Esophagus squamous epithelium (tissue), 5 donors: ENCODE data around the gene OTOS. TPM values are rescaled to one million over a fixed set of nuclear protein-coding genes. Genes with fewer than 3 reads are reported as not detected.

Experiments
- DNase-seq: peaks from one replicate; lab custom pipeline; 2025; lab: John Stamatoyannopoulos, UW
- H3K27ac ChIP-seq, 4 donors: fragments of 200-600 bp; sonication (generic); one replicate each; pipeline ENCODE4 v1.5.1; 2016 to 2019; ENCODE audit warnings: mild to moderate bottlenecking in 1 of 4
- H3K27me3 ChIP-seq, 4 donors: fragments of 200-600 bp; sonication (generic); 1 replicate in 3 of 4; 2 replicates in 1 of 4; pipeline versions ENCODE4 v1.5.1 to v1.6.0; 2017 to 2021; ENCODE audit warnings: antibody characterized with exemption in 1 of 4
- H3K36me3 ChIP-seq, 3 donors: fragments of 200-600 bp; sonication (generic); one replicate each; pipeline ENCODE4 v1.5.1; 2016 to 2019
- H3K4me1 ChIP-seq, 3 donors: fragments of 200-600 bp; sonication (generic); one replicate each; pipeline ENCODE4 v1.5.1; 2017 to 2019
- H3K4me3 ChIP-seq, 4 donors: fragments of 200-600 bp; sonication (generic); 1 replicate in 3 of 4; 2 replicates in 1 of 4; pipeline ENCODE4 v1.5.1; 2016 to 2019; ENCODE audit warnings: mild to moderate bottlenecking in 2 of 4, moderate library complexity in 1 of 4
- H3K9me3 ChIP-seq, 3 donors: fragments of 200-600 bp; sonication (generic); one replicate each; pipeline ENCODE4 v1.5.1; 2016 to 2019
- CTCF ChIP-seq, 6 experiments: fragments of 450-650 bp in 4 of 6; fragments of 200-600 bp in 2 of 6; sonication (generic) in 2 of 6; IDR thresholded peaks; one replicate each; pipeline ENCODE4 v1.5.1; 2016 to 2019; ENCODE audit warnings: antibody characterized with exemption in 6 of 6, mild to moderate bottlenecking in 4 of 6, moderate library complexity in 4 of 6
- POLR2A ChIP-seq, 4 donors: fragments of 450-650 bp; IDR thresholded peaks; one replicate each; pipeline ENCODE4 v1.6.1; 2017; ENCODE audit warnings: antibody characterized with exemption in 4 of 4, mild to moderate bottlenecking in 4 of 4, moderate library complexity in 3 of 4
- WGBS, 2 donors: methylation state at CpG; one replicate each; pipeline ENCODE4 v1.1.5; 2018; 5-methylcytosine and 5-hydroxymethylcytosine counted together
- intact Hi-C: fragments of 100-400 bp; cut with DNase I; formaldehyde crosslinking; loops from one replicate; pipeline ENCODE4 v1.15.0; 2022
- total RNA-seq, 4 donors: library from RNA; depleted of rRNA; stranded (reverse); fragments of >200 nt; gene quantifications; one replicate each; pipeline ENCODE4 v1.1.0, GENCODE V29; 2016
- donor health status: DM: yes; HTN: yes; CAD: no.

OTOS gene
- total RNA-seq, 4 donors from 2014 or later, result not detected

DNA sequence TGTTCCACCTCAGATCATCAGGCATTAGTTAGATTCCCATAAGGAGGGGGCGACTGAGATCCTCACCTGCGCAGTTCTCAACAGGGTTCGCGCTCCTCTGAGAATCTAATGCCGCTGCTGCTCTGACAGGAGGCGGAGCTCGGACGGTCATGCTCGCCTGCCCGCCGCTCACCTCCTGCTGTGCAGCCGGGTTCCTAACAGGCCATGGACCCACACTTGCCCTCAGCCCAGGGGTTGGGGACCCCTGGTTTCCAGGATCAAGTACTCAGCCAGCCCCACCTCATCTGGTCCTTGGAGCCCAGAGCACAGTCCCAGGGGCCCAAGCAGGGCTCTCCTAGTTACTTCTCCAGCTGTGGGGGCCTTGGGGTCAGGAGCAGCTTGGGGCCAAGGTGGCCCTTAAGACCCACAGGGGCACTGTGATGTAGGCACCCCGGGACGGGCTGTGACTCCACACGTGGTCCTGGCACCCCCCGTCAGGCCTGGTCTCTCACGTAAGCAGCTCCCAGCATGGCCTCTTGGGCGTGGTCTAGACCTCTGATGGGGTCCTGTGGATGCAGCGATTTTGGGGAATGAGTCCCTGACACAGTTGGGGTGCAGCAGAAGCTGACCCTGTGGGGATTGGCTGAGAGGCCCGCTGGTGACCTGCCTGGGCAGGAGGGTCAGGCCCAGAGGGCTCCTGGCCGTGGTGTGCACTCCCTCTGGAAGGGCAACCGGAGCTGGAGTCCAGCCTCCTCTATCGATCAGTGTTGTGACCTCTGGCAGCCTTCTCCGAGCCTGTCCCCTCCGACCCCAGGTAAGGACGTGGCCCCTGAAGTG lies 28.3 kb upstream of the OTOS start:
- intact Hi-C loops, result no loop called here
- Histone ChIP-seq H3K27ac (no peak overlapping the region), H3K36me3 (no peaks in the 10 kb centered on the region), H3K4me3 (no peak overlapping the region), H3K27me3 (peaks cover 0 to 33% (median 0%) of the 10 kb centered on the region in 4 donors), H3K9me3 (no peaks in the 10 kb centered on the region), H3K4me1 (no peaks in the 10 kb centered on the region)
- WGBS, 2 donors, result 84 to 92% methylated on average over 9 to 12 of the region's 26 CpGs
- TF ChIP-seq CTCF (IDR thresholded peaks at IDR 0.05) (no peak), POLR2A (IDR thresholded peaks at IDR 0.05) (no peak)
- DNase-seq, result no peak

GRCh38 chr2:240168041-240168440 lies 27.6 kb upstream of the OTOS start:
- Histone ChIP-seq H3K27ac (no peak overlapping the region), H3K27me3 (peaks cover 0 to 38% (median 0%) of the 10 kb centered on the region in 4 donors), H3K9me3 (no peaks in the 10 kb centered on the region), H3K4me3 (no peak overlapping the region), H3K36me3 (no peaks in the 10 kb centered on the region), H3K4me1 (no peaks in the 10 kb centered on the region)
- 62 to 89% methylated on average over 9 to 10 of the region's 18 CpGs for WGBS, 2 donors
- intact Hi-C loops, result no loop called here
- TF ChIP-seq POLR2A (IDR thresholded peaks at IDR 0.05), result no peak
- DNase-seq, result no peak

DNA sequence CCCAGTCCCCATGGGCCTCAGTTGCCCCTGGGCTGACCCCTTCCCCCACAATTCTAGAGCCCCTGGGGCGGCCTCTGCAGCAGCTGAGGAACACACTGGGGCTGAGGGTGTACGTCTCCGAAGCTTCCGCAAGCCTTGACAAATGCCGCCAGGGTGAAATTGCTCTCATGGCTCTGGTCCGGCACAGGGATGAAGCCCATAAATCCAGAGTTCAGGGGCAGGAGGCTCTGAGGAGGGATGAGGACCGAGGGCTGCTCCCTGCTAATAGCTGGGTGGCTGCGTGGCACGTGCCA lies 27.1 kb upstream of the OTOS start:
- TF ChIP-seq POLR2A (IDR thresholded peaks at IDR 0.05) (no peak), CTCF (IDR thresholded peaks at IDR 0.05) (no peak)
- WGBS, 2 donors, result 79% methylated on average over 3 of the region's 9 CpGs; no CpG with 5 or more reads in 1 of the 2 donors
- Histone ChIP-seq H3K27ac (no peak overlapping the region), H3K36me3 (no peaks in the 10 kb centered on the region), H3K4me1 (no peaks in the 10 kb centered on the region), H3K4me3 (no peak overlapping the region), H3K27me3 (peaks cover 0 to 43% (median 0%) of the 10 kb centered on the region in 4 donors), H3K9me3 (no peaks in the 10 kb centered on the region)
- intact Hi-C loops, result no loop called here
- DNase-seq, result no peak

DNA sequence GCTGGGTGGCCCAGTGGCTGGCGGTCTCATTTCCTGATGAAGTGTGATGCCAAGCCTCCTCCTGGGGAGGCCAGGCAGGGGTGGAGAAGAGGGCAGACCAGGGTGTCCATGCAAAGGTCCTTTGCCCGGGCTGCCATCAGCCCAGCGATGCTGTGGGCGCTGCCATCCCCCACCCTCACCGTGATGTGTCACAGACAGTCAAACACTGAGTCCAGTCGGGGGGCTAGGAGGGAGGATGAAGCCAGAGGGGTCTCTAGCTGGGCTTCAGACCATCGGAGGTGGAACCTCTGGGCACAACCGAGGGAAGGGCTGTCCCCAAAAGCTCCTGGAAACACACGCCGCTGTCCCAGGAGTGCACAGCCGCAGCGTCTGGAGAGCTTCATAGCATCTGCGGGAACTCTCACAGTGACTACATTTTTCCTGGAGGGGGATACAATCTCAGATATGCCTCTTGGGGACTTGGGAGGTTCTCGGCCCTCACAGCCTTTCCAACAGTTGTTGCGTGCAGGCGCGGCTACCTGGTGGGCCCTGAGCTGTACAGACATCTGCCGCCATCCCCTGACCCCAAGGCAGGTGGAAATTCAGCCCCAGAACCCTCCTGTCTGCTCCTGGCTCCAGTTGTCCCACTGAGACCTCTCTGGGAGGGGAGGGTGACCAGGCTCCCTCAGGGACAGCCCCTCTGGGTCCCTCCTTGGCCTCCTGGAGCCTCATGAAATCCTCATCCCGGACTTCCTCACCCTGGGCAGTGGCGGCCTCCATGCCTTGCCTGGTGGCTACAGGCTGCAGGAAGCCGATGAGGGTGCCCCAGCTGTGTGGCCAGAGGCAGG lies 26.5 kb upstream of the OTOS start:
- DNase-seq, result no peak
- H3K4me1 ChIP-seq, result no peaks in the 10 kb centered on the region
- TF ChIP-seq CTCF (IDR thresholded peaks at IDR 0.05) (no peak), POLR2A (IDR thresholded peaks at IDR 0.05) (no peak)
- H3K27ac ChIP-seq, result no peak overlapping the region
- H3K36me3 ChIP-seq, result no peaks in the 10 kb centered on the region
- peaks cover 0 to 47% (median 0%) of the 10 kb centered on the region in 4 donors for H3K27me3 ChIP-seq
- 70% methylated on average over 11 of the region's 21 CpGs; no CpG with 5 or more reads in 1 of the 2 donors for WGBS, 2 donors
- H3K9me3 ChIP-seq, result no peaks in the 10 kb centered on the region
- no peak overlapping the region for H3K4me3 ChIP-seq
- intact Hi-C loops, result no loop called here

DNA sequence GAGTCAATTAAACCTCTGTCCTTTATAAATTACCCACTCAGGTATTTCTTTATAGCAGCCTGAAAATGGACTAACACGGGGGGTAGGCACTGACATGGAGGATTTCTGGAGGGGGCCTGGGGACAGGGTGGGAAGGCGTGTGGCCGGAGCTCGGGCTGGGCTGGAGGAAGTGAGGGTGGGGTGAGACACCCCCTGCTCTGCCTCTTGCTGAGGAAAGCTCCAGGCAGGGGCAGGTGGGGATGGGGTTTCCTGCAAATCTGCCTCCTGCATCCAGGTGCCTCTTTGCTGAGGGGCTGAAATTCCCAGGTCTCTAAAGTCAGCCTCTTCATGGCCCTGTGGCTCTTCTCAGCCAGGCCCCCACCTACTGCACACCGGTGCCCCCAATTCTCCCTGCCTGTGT lies 25.7 kb upstream of the OTOS start:
- intact Hi-C loops, result no loop called here
- no peak for DNase-seq
- 83% methylated on average over 1 of the region's 5 CpGs; no CpG with 5 or more reads in 1 of the 2 donors for WGBS, 2 donors

More for the DNA sequence above, 25.7 kb upstream of the OTOS start:
- Histone ChIP-seq H3K4me3 (no peak overlapping the region), H3K27me3 (peaks cover 0 to 55% (median 0%) of the 10 kb centered on the region in 4 donors), H3K4me1 (no peaks in the 10 kb centered on the region), H3K36me3 (no peaks in the 10 kb centered on the region), H3K27ac (no peak overlapping the region), H3K9me3 (no peaks in the 10 kb centered on the region)
- TF ChIP-seq CTCF (IDR thresholded peaks at IDR 0.05) (no peak), POLR2A (IDR thresholded peaks at IDR 0.05) (no peak)
